Ovary (tissue), 3 donors: ENCODE results near the gene TSPO.

Experiments used
- POLR2A ChIP-seq: fragments of 450-650 bp; IDR thresholded peaks from one replicate; pipeline ENCODE4 v1.6.1; 2017; ENCODE audit warnings: antibody characterized with exemption, mild to moderate bottlenecking, moderate library complexity
- TF ChIP-seq, protein P1 (sequence below), 3 donors: fragments of 450-650 bp in 2 of 3; fragments of 200-600 bp in 1 of 3; IDR thresholded peaks; one replicate each; pipeline versions ENCODE4 v1.5.1 to v1.8.0; 2016 to 2022; ENCODE audit warnings: antibody characterized with exemption in 3 of 3, mild to moderate bottlenecking in 1 of 3
- donor health status: DM: no; HTN: no; CAD: no.

- TF ChIP-seq, protein P1, sequence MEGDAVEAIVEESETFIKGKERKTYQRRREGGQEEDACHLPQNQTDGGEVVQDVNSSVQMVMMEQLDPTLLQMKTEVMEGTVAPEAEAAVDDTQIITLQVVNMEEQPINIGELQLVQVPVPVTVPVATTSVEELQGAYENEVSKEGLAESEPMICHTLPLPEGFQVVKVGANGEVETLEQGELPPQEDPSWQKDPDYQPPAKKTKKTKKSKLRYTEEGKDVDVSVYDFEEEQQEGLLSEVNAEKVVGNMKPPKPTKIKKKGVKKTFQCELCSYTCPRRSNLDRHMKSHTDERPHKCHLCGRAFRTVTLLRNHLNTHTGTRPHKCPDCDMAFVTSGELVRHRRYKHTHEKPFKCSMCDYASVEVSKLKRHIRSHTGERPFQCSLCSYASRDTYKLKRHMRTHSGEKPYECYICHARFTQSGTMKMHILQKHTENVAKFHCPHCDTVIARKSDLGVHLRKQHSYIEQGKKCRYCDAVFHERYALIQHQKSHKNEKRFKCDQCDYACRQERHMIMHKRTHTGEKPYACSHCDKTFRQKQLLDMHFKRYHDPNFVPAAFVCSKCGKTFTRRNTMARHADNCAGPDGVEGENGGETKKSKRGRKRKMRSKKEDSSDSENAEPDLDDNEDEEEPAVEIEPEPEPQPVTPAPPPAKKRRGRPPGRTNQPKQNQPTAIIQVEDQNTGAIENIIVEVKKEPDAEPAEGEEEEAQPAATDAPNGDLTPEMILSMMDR (IDR thresholded peaks at IDR 0.05): no peak
- TF ChIP-seq POLR2A: no peak
Measured at GRCh38 chr22:43133401-43133800, 18.0 kb upstream of the TSPO start.
